Kidney (tissue), 14 donors: ENCODE data around the gene ZNF654. TPM values are rescaled to one million over a fixed set of nuclear protein-coding genes. Genes with fewer than 3 reads are reported as not detected.
"Not testable (repeated sequence)": the region's sequence is repeated elsewhere in the genome, so short reads cannot be mapped to it uniquely, and the experiment has no call there.

Experiments used
- DNase-seq, 5 donors: peaks; one replicate each; pipeline ENCODE4 v3.0.0-alpha.2; 2013 to 2020
- FAIRE-seq: peaks from 2 replicates; lab custom pipeline; 2012; peaks lifted over from hg19 to GRCh38; lab: Jason Lieb, UNC
- H3K27ac ChIP-seq, 2 donors: one replicate each; pipeline ENCODE4 v1.7.0; 2013; ENCODE audit warnings: low read depth in 2 of 2, low read length in 2 of 2, inconsistent platforms in 1 of 2
- H3K27me3 ChIP-seq: one replicate; pipeline ENCODE4 v1.7.1; 2013; ENCODE audit warnings: low read length, inconsistent platforms; ENCODE audit not compliant: control insufficient read depth, insufficient read depth
- H3K36me3 ChIP-seq, 3 donors: one replicate each; pipeline versions ENCODE4 v1.7.0 to v1.7.1; 2013; ENCODE audit warnings: low read length in 3 of 3, control low read depth in 1 of 3, inconsistent platforms in 1 of 3; ENCODE audit not compliant: insufficient read depth in 3 of 3, control insufficient read depth in 2 of 3
- H3K4me1 ChIP-seq, 3 donors: one replicate each; pipeline versions ENCODE4 v1.7.0 to v1.7.1; 2013; ENCODE audit warnings: low read length in 3 of 3, inconsistent platforms in 1 of 3, low read depth in 1 of 3; ENCODE audit not compliant: control insufficient read depth in 2 of 3, insufficient read depth in 2 of 3
- H3K4me3 ChIP-seq, 3 donors: one replicate each; pipeline versions ENCODE4 v1.7.0 to v1.8.1; 2013; ENCODE audit warnings: low read length in 3 of 3, control low read depth in 1 of 3, inconsistent platforms in 1 of 3
- H3K9ac ChIP-seq, 3 donors: one replicate each; pipeline versions ENCODE4 v1.7.0 to v1.7.1; 2013; ENCODE audit warnings: low read length in 3 of 3, control low read depth in 1 of 3, inconsistent platforms in 1 of 3
- H3K9me3 ChIP-seq, 3 donors: one replicate each; pipeline versions ENCODE4 v1.7.0 to v1.7.1; 2013; ENCODE audit warnings: low read length in 3 of 3, control low read depth in 1 of 3, inconsistent platforms in 1 of 3; ENCODE audit not compliant: control insufficient read depth in 2 of 3, insufficient read depth in 1 of 3
- intact Hi-C: fragments of 100-400 bp; cut with DNase I; formaldehyde crosslinking; loops from one replicate; pipeline ENCODE4 v1.11.1; 2022
- polyA plus RNA-seq: library from polyadenylated mRNA; stranded (reverse); fragments of 350-450 nt; fragmentation: Illumina TruSeq; extraction: RNeasy Lipid Tissue Mini Kit (QIAGEN cat#74804); gene quantifications from one replicate; pipeline ENCODE4 v1.2.3, GENCODE V29; 2014; ENCODE audit warnings: low read depth, low replicate concordance; ENCODE audit not compliant: insufficient read depth
- total RNA-seq: library from RNA; stranded (reverse); fragmentation: NEBNext Ultra II Directional; extraction: Animal tissue kit (Norgen Biotek cat#: 25700); gene quantifications from one replicate; pipeline ENCODE4 v1.2.1, GENCODE V29; 2021
- TF ChIP-seq, protein P1 (sequence below): IDR thresholded peaks from 3 replicates; pipeline ENCODE4 v1.5.1; 2012; ENCODE audit warnings: mild to moderate bottlenecking, moderate library complexity, borderline replicate concordance; ENCODE audit not compliant: insufficient read depth; ENCODE audit errors: extremely low read depth
- donor health status: control.
- donor health status: control.
- donor health status: control.
- donor health status: control.
- donor health status: control.
- donor health status: DM: yes; HTN: yes; CAD: no.
- donor health status: Normal renal cell carcinoma (clear cell type).

Gene ZNF654
- total and polyA plus RNA-seq, 2 donors from 2014 or later: 3.0 to 16.0 TPM

DNA sequence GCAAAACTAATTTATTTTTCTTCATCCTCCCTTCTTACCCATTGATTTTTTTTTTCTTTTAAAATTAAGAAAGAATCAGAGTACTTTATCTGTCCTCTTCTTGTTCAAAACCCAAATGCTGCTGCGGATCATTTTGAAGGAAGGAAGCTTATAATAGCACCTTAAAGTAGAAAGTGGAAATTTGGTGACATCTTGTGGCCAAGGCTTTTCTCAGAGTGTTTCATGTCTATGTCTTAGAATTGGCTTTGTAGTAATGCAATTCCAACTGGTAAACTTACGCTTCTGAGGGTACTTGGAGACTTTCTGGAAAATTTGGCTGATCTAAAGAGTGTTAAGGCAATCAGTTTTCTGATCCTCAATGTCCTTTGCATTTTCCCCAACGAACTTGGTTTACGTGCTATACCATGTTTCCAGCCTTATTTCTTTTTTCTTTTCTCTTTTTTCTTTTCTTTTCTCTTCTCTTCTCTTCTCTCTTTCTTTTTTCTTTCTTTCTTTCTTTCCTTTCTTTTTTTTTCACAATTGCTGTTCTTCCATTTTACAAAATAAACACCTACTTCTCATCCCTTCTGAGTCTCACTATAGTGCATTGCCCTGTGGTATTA lies 121.4 kb downstream of the ZNF654 start:
- DNase-seq: peak in 3 of 5 donors; percentile 13 to 73 (median 49)
- no peak for FAIRE-seq
- H3K36me3 ChIP-seq: no peaks in the 10 kb centered on the region
- H3K27ac ChIP-seq: no peak overlapping the region
- no peak overlapping the region for H3K4me3 ChIP-seq
- H3K4me1 ChIP-seq: no peaks in the 10 kb centered on the region
- intact Hi-C loops: no loop called here
- H3K9ac ChIP-seq: no peak overlapping the region
- TF ChIP-seq, protein P1, sequence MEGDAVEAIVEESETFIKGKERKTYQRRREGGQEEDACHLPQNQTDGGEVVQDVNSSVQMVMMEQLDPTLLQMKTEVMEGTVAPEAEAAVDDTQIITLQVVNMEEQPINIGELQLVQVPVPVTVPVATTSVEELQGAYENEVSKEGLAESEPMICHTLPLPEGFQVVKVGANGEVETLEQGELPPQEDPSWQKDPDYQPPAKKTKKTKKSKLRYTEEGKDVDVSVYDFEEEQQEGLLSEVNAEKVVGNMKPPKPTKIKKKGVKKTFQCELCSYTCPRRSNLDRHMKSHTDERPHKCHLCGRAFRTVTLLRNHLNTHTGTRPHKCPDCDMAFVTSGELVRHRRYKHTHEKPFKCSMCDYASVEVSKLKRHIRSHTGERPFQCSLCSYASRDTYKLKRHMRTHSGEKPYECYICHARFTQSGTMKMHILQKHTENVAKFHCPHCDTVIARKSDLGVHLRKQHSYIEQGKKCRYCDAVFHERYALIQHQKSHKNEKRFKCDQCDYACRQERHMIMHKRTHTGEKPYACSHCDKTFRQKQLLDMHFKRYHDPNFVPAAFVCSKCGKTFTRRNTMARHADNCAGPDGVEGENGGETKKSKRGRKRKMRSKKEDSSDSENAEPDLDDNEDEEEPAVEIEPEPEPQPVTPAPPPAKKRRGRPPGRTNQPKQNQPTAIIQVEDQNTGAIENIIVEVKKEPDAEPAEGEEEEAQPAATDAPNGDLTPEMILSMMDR: peak; percentile 23
- no peaks in the 10 kb centered on the region for H3K27me3 ChIP-seq
- no peaks in the 10 kb centered on the region for H3K9me3 ChIP-seq

- FAIRE-seq, H3K4me3 ChIP-seq, H3K36me3 ChIP-seq, intact Hi-C loops, H3K9me3 ChIP-seq, H3K27ac ChIP-seq, H3K27me3 ChIP-seq, DNase-seq, H3K4me1 ChIP-seq, H3K9ac ChIP-seq: not testable (repeated sequence)
Measured at GRCh38 chr3:88182165-88182918, 123.3 kb downstream of the ZNF654 start.

DNA sequence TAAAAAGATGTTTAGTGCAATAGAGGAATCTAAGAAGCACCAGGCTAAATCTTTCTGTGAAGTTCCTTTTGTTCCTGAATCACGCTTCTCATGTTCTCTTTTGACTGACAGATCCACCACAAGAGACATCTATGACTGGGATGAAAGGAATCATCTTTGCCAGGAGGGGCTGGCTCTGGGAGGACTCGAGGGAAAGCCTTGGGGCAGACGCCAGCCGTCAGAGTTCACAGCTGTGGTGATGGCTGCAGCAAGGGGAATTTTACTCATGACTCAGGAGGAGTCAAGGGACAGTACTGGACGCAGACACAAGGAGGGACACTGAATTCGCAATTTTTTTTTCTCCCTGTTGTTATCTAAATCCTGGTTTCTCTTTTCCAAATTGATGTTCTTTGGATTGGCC lies 129.4 kb downstream of the ZNF654 start:
- DNase-seq (no peak), FAIRE-seq (no peak)
- intact Hi-C loops: no loop called here
- no peak overlapping the region for H3K9ac ChIP-seq
- no peaks in the 10 kb centered on the region for H3K36me3 ChIP-seq
- TF ChIP-seq, protein P1: no peak
- no peaks in the 10 kb centered on the region for H3K27me3 ChIP-seq
- no peaks in the 10 kb centered on the region for H3K9me3 ChIP-seq
- no peak overlapping the region for H3K27ac ChIP-seq
- no peak overlapping the region for H3K4me3 ChIP-seq
- no peaks in the 10 kb centered on the region for H3K4me1 ChIP-seq

- TF ChIP-seq, protein P1: no peak
- no peak for FAIRE-seq
- no peaks in the 10 kb centered on the region for H3K9me3 ChIP-seq
- no peak for DNase-seq
- H3K27ac ChIP-seq: no peak overlapping the region
- H3K27me3 ChIP-seq: no peaks in the 10 kb centered on the region
- no peak overlapping the region for H3K9ac ChIP-seq
- no peak overlapping the region for H3K4me3 ChIP-seq
- no peaks in the 10 kb centered on the region for H3K4me1 ChIP-seq
- intact Hi-C loops: no loop called here
- H3K36me3 ChIP-seq: no peaks in the 10 kb centered on the region
Measured at GRCh38 chr3:88189361-88189810, 130.3 kb downstream of the ZNF654 start.
